HG03103 (cell line): ENCODE measurements around the gene SENP6.
A peak's percentile ranks its signal among the peaks of the same experiment; 100 is the strongest.
"Not testable (repeated sequence)": the region's sequence is repeated elsewhere in the genome, so short reads cannot be mapped to it uniquely, and the experiment has no call there.

Experiments
- ATAC-seq: cut with Tn5 transposase; IDR thresholded peaks from one replicate; pipeline ENCODE4 v1.9.1; 2021; ENCODE audit warnings: low read depth; ENCODE audit not compliant: unreplicated experiment

The SENP6 gene

GRCh38 chr6:75642311-75642710 lies 40.6 kb downstream of the SENP6 start:
- no peak for ATAC-seq

- no peak for ATAC-seq
Observed at GRCh38 chr6:75643173-75643572, 41.5 kb downstream of the SENP6 start.

- no peak for ATAC-seq
Observed at GRCh38 chr6:75656479-75656878, 54.8 kb downstream of the SENP6 start.

- ATAC-seq = no peak
Observed at GRCh38 chr6:75657327-75657726, 55.6 kb downstream of the SENP6 start.

GRCh38 chr6:75666592-75666991 lies 64.9 kb downstream of the SENP6 start:
- ATAC-seq = no peak

GRCh38 chr6:75673884-75674283 lies 72.2 kb downstream of the SENP6 start:
- ATAC-seq = no peak

GRCh38 chr6:75676377-75676776 lies 74.7 kb downstream of the SENP6 start:
- ATAC-seq = no peak

- ATAC-seq = not testable (repeated sequence)
Observed at GRCh38 chr6:75682548-75682947, 80.9 kb downstream of the SENP6 start.

GRCh38 chr6:75683005-75683404 lies 81.3 kb downstream of the SENP6 start:
- ATAC-seq = not testable (repeated sequence)

- not testable (repeated sequence) for ATAC-seq
Observed at GRCh38 chr6:75687535-75687934, 85.9 kb downstream of the SENP6 start.

GRCh38 chr6:75687937-75688336 lies 86.3 kb downstream of the SENP6 start:
- ATAC-seq = not testable (repeated sequence)

GRCh38 chr6:75689576-75689975 lies 87.9 kb downstream of the SENP6 start:
- ATAC-seq = no peak

- ATAC-seq = no peak
Observed at GRCh38 chr6:75691012-75691411, 89.3 kb downstream of the SENP6 start.

- ATAC-seq = no peak
Observed at GRCh38 chr6:75693534-75693933, 91.9 kb downstream of the SENP6 start.

GRCh38 chr6:75694406-75694805 lies 92.7 kb downstream of the SENP6 start:
- no peak for ATAC-seq

GRCh38 chr6:75708334-75708733 lies 106.7 kb downstream of the SENP6 start:
- ATAC-seq = not testable (repeated sequence)

GRCh38 chr6:75711173-75711572 lies 109.5 kb downstream of the SENP6 start:
- ATAC-seq = no peak

- no peak for ATAC-seq
Observed at GRCh38 chr6:75719133-75719532, 117.5 kb downstream of the SENP6 start.

- no peak for ATAC-seq
Observed at GRCh38 chr6:75723382-75723781, 121.7 kb downstream of the SENP6 start.

- no peak for ATAC-seq
Observed at GRCh38 chr6:75727206-75727605, 125.5 kb downstream of the SENP6 start.

- ATAC-seq = not testable (repeated sequence)
Observed at GRCh38 chr6:75731029-75731428, 129.3 kb downstream of the SENP6 start.

GRCh38 chr6:75735491-75736186 lies 134.0 kb downstream of the SENP6 start:
- ATAC-seq = peak; percentile 76

GRCh38 chr6:75743971-75744370 lies 142.3 kb downstream of the SENP6 start:
- ATAC-seq = no peak
